GM03348 (cell line): Measurements from ENCODE around the gene IGSF11.

ENCODE experiments used
- DNase-seq: peaks from one replicate; pipeline ENCODE4 v3.0.0; 2012; ENCODE audit warnings: low spot score

Gene IGSF11

DNA sequence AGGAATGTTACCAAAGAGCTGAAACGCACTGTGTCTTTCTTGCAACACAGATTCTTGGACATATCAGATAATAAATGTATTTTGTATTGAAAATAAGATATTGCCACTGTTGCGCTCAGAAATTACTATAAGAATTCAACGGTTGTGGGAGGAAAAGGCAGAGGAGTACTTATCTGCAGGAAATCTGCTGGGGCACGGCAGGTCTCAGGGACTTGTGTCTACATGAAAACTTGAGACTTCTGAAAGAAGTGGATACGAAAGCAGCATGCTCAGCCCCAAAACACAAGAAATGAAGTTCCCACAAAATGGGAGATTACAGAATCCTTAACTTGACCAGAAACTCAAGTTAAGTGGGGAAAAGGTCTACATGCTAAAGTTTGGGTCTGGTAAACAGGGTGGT, 86.5 kb downstream of the IGSF11 start:
- no peak for DNase-seq

DNA sequence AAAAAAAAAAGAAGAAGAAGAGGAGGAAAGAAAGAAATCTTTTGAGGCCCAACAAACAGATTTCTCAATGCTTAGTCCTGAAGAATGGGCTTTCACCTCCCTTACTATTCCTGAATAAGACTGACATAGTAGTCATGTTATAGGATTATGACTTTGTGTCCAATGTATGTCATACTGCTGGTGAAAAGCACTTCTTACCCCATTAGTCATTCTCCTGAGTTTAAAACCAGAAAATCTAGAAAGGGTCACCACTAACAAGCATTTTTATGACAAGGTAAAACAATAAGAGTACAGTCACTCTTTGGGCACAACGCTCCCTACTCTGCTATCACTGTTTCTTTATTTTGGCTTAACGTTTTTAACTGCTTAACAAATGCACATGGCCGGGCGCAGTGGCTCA, 88.2 kb downstream of the IGSF11 start:
- DNase-seq: no peak

DNA sequence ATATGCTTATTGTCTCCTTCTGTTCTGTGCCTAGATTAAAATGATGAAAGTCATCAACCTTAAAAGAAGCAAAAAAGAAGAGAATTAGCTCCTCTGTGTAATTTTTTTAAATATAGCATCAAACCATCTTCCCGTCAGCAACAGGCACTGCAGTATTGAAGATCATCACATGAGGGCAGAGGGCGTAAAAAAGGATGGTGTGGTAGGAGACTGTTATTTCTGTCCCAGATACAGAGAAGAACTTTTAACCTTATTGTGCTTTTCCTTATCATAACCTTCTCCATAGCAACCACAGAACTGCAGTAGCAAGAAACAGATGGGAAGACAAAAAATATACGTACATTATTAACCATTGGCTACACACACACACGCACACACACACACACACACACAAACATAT, 88.8 kb downstream of the IGSF11 start:
- no peak for DNase-seq

DNA sequence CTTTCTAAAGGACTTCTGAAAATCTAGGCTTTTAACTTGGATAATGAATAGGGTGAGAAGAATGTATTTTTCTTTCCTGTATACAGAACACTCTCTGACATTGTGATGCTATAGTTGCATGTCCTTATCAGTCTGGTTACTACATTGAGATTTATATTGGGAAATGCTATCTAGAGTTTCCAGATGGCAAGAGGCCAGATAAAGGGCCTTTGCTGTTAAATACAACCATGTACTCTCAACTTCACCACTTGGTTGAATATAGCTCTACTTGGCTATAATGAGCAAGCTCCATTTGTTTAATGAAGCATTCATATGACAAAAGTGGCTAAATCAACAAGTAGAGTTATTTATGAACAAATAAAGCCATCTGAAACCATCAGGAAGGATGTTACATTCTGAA, 91.0 kb downstream of the IGSF11 start:
- no peak for DNase-seq

DNA sequence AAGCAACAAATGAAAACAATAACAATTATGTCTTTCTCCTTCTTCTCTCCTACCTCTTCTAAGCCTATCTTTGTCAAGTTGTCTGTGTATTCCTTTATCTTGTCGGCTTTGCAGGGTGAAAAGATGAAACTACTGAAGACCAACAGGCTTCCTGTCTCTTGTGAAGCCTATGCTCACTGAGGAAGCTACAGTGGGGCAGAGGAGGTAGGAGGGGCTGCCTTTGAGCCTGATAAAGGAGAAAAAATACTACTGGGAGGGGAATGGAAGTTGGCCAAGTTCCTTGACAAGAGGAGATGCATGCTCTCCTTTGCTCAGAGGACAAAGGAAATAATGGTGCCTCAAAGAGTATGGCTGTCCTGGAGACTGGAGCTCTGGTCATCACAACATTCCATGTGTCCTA, 92.0 kb downstream of the IGSF11 start:
- DNase-seq: no peak

DNA sequence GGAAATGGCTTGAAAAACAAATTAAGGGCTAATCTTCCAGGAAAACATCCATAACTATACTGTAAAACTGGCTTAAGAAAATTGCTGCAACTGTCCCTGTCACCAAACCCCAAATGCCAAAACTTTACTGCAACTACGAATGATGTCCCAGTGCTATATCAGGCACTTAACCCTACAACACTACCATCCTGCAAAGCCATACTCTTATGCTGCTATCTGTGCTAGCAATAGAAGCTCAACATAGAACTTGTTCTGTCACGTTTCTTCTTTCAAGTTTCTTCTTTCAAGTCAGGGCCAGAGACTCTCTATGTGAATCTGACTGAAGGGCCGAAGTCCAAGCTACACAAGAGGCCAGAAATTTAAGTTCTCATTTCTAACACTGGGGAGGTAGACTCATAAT, 92.5 kb downstream of the IGSF11 start:
- no peak for DNase-seq

DNA sequence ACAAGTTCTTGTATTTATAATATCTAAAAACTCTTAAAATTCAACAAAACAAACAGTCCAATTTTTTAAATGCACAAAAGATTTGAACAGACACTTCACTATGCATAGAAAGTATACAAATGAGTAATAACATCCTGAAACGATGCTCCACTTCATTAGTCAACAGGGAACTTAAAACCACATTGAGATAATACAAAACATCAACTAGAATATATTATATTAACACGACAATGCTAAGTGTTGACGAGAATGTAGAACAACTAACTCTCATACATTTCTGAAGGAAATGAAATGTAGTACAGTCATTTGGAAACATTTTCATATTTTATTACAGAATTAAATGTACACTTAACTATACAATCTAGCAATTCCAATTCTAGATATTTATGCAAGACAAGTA, 93.4 kb downstream of the IGSF11 start:
- DNase-seq: no peak

DNA sequence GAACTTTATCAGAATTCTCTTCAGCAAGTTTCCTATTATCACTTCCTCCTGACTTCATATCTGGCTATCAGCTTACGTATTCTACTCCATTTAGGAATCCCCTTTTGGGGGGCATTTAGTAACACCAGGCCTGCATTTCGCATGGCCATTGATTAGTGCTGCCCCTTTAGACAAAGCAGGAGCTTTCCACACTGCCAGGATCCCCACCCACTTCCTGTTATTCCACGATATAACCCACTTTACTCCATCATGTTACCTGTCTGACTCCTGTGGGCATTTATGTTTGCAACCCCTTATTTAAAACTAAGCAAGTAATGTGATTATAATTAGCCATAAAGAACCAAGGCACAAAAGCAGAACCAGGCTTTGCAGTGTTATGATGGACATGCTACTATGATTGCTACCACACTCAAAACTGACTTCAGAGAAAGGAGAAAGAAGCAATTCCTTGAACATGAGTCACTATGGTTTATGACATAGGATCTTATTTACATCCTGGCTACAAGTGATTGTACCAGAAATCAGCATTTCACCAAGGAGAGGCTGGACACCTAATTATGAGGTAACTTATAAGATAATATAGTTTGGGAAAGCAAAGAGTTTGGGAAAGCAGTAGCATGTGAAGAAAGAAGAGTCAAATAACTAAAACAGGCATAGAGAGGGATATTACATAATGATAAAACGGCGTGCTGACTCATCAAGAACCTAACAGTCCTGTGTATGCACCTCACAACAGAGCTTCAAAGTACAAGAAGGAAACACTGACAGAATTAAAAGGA, 96.3 kb downstream of the IGSF11 start:
- peak; percentile 6 for DNase-seq

DNA sequence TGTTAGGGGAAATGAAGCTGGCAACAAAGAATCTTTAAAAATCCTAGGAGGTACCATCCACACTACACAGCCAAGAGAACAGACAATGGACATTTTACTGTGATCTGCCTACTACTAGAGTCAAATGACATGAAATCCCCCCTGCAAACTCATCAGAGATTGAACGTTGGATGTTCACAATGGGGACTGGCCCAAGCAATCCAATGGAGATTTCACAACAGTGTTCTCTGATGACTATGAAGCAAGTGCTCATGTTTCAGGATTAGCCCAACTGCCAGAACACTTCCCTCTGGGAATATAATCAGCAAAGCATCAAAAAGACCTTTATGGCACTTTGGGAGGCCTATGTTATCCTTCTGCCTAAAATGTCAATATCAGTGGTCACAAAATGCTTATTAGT, 97.8 kb downstream of the IGSF11 start:
- DNase-seq: no peak

DNA sequence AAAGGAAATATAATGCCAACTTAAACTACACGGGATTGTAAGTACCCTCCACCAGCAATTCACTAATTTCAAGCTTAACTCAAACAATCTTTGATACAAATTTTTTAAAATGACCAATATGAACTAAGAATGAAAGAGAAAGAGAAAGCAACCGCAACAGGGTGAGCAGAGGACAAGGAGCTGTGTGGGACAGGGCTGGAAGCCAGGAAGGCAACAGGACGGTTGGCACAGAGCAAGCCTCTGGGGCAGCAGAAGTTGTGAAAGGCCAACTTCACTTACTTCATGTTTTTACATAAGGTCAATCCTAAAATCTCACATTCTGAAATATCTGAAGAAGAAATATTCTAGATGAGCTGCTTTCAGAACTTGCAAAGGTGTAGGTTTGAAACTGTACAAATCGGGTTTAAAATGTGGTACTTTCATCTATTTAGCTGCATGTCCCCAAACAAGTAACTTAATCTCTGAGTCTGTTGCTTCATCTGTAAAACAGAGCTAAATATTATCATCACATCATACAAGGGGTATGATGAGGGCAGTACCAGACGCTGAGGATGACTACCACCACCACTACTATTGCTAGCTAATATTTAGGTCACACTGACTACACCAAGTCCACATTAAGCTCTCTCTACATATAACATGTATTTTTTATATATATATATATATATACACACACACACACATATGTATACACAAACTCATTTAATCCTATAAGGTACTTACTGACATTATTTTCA, 101.7 kb downstream of the IGSF11 start:
- DNase-seq: peak; percentile 13

DNA sequence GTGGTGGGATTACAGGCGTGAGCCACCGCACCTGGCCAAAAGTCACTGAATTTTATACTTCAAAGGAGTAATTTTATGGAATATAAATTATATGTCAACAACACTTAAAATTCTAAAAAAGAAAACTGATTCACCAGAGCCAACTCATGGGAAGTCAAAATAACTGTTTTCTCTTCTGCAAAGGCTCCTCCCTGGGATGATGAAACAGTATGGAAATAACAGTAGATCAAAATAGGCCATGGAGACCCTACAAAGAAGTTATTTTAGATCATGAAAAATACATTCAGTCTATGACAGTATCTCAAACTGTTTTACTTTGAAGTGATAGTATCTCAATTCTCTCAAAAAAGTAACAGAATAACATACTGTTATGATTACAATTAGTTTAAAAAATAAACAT, 102.7 kb downstream of the IGSF11 start:
- no peak for DNase-seq

DNA sequence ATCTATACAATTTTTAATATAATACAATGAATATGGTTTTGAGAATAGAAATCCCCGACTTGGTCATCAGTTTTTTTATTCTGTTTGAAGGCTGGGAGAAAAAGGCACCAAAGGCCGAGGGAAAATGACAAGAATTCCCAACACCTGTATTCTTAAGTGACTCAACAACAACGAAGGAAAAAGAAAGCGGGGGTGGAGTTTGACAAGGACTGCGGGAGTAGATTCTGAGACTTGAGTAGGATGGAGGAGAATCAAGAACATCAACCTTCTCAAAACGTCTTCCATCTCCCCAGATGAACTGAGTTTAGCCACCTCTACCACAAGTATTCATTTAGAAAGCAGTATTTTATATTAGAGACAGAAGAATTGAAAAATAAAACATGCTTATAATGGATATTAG, 107.2 kb downstream of the IGSF11 start:
- DNase-seq: no peak

DNA sequence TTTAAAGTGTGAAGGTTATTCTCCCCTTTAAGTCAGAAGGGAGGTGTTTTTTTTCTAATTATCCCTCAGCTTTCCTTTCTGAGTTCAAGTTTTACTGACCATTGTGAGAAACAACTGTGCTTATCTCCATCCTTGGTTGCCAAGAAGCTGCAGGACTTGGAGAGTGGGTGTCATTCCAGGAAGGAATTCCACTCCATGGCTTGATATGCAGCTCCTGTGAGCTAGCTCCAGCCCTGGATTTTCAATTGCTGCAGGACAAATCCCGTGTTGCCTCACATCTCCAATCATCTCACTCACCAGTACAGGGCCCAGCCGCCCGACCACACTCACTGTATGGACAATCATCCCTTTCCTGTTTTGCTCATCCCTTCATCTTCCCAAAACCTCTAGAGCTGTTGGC, 122.5 kb downstream of the IGSF11 start:
- no peak for DNase-seq

DNA sequence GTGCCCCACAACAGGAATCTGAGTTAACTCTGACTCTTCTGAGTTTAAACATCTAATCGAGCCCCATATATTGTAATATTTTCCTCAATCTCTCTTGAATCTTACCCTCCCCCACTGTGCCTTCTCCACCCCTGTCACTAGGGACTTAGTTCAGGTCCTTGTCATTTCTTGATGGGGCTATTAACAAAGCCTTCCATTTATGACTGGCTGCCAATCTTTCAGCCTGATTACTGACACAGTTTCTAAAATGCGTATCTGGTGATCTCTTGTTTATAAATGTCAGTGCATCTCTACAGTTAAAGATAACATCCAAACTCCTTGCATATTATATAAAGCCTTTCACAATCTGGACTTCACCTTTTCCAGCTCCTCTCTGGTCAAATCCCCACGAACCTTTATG, 124.3 kb downstream of the IGSF11 start:
- no peak for DNase-seq

DNA sequence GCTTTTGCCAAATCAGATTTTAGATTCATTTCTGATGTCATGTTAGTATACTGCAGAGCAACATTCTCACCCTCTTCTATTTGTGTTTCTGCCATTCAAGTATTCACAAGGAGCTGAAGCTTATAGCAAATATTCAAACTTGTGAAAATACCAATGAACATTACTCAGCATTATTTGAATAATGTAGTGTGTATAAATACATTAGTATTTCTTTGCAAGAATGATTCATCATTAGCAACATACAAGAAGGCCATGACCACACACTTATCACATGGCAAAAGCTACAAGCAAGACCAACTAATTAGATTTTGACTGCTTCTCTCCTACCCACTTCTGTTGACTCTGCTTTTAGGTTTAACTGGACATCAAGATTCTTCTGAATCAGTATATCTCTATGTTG, 124.9 kb downstream of the IGSF11 start:
- no peak for DNase-seq

DNA sequence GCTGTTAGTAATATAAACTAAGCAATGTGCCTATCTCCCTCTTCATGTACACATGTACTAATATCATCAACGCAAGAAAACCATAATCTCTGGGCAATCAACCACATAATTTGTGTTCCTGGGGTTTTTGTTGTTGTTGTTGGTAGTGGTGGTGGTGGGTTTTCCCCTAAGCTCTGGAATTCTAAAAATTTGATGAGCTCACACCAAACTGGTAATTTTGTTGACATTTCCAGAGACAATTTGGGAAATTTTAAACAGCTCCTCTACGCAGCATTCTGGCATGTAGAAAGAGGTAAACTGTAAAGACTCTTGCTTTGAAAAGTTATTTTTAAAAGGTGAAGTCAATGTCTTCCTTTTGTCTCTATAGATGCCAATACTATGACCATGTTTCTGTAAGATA, 126.7 kb downstream of the IGSF11 start:
- no peak for DNase-seq

DNA sequence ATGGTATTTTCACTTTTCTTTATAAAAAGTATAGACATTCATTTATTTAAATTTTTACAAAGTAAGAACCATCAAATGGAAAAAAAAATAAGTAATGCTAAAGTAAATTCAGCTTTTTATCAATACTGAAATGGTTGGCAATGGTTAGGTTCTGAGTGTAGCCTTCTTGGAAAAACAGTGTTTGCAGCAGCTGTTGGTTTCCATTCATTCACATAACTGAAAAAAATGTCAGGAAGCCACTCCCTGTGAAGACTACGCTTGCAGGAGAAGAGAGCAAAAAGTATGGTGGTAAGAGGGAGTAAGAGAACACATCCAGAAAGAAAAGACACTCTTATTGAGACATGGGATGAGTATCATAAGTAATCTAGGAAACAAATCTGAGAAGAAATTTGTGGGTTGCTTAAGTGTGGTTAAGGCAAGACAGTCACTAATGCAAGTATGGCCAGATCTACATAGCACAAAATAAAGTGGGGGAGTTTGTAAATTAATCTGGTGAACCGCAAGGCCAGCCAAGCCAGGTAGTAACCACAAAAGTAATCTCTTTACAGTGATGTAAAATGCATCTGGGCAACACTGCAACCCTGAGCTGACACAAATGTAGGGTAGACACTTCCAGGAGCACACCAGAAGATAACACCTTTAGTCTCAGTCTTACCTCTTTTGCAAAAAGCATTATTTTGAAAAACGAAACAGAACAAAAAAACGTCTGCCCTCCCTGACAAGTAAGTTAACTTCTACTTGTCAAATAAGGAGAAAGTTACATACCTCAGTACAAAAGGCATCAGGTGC, 133.7 kb downstream of the IGSF11 start:
- no peak for DNase-seq

DNA sequence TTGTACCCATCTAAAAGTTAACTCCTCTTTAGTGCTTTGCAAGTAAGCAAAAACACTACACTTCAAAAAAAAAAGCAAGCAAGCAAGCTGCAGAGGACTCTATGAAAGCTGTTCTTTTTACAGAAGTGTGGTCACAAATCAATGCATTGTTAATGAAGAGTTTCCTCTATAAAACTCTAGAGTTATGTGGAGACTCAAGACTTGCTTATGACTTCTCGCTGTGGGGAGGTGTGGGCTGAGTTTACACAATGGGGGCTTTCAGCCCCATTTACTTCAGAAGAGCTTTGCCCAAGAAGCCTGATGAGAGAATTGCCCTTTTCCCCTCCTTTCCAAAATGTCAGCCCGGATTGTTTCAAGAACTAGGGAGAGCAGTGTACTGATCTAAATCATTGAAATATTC, 144.4 kb downstream of the IGSF11 start:
- DNase-seq: no peak

DNA sequence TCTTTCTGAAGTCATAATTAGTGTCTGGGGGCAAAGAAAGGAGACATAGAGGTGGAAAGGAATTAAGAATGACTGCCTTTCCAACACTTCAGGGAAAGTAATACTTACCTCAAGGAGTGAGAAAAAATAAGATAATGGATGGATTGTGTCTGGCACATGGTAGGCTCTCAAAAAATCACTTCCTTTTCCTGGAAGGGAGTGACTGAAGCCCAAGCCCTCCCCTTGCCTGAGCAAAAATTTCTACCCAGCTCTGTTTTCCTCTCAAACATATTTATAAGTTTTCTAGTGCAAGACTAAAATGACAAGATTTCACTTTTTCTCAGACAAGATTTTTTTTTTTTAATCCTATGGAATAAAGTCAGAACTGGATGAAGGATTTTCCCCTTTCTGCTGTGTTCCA, 145.0 kb downstream of the IGSF11 start:
- no peak for DNase-seq

DNA sequence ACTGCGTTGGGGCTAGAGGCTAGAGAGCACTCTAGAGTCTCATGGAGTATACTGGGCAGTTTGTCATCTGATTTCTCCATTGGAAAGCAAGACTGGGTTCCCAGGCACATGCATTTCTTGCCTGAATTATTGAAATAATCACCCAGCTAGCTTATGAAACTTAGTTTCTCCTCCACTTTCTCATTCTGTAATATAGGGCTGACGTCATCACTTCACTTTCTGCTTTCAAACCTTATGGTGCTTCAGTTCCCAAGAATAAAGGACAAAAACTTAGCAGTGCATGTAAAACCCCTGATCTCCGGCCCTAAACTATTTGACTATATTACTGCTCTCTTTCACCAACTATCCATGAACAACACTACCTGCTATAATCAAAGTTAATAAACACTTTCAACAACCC, 147.9 kb downstream of the IGSF11 start:
- no peak for DNase-seq

DNA sequence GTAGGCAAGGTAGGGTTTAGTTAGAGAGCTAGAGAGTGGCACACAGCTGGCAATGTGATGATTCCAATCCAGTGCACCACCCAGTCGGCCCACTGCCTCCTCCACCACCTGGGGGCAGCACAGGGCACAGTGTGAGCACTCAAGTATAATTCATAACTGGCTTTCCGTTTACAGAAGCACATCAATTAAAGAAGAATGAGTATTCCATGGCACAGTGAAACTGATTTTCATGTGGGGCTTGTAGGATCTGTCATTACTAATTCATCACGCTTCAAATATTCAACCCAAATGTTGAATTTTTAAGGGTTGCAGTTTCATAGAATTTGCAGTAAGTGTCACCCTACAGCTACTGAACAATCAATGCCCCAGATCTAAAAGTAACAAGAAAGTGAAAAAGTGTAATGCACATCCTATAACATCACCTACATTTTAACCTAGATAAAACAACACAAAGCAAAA, 149.9 kb downstream of the IGSF11 start:
- peak; percentile 74 for DNase-seq

DNA sequence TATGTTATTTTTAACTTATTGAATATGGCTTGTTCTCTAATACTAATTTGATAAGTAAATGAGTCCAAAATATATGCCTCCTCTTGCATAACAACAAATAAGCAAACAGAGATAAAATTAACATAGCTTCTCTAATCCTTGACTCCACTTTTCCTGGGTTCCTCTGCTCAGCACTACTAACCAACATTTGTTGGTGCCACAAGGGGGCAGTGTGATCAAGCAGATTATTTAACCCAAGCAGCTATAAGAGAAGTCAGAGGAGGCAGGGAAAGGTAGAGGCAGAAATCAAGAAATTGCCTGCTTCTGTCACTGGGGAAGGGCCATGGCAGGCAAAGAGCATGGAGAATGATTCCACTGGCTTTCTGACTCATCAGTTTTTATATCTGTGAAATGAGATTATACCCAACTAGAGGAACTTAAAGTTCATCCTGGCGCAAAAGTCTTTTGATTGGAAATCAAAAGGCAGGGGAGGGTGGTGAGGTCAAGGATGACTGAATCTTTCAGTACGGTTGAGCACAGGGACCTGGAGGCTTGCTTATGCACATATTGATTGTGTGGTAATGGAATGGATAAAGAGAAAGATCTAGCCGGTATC, 152.2 kb downstream of the IGSF11 start:
- DNase-seq: peak; percentile 62

DNA sequence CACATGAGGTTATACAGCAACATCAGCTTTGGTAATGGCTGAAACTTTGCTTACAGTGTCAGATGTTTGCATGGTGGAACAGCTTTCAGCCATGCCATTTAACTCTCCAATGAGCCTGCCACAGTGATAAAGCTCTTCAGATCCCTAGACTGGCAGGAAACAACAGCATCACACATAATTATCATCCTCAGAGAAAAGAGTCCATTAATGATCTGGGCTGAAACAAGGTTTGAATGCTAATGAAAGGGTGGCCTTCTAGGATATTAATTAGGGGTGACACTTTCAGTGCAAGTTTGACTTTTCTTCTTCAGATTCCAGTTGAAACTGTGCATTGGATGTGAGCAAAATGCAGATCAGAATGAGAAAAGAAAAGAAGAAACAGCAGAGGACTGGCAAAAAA, 166.6 kb downstream of the IGSF11 start:
- no peak for DNase-seq
